Stimulated activated naive CD8-positive, alpha-beta T cell treated with anti-CD3 and anti-CD28 coated beads, Interleukin-15, Interleukin-2, amounts not matched to agents 100 ng/mL and 50 ng/mL, for 24 hours (primary cell): ENCODE results near the gene ADM2.

Source experiments
- H3K27ac Mint-ChIP-seq: one replicate; pipeline ENCODE4 v1.8.0; 2021; ENCODE audit warnings: mild to moderate bottlenecking, mixed read lengths
- H3K27me3 Mint-ChIP-seq: one replicate; pipeline ENCODE4 v1.8.0; 2021; ENCODE audit warnings: mixed read lengths
- H3K36me3 Mint-ChIP-seq: one replicate; pipeline ENCODE4 v1.8.0; 2021; ENCODE audit warnings: low read depth, mixed read lengths
- H3K4me1 Mint-ChIP-seq: one replicate; pipeline ENCODE4 v1.8.0; 2021; ENCODE audit warnings: low read depth, mixed read lengths
- H3K4me3 Mint-ChIP-seq: one replicate; pipeline ENCODE4 v1.8.0; 2021; ENCODE audit warnings: mild to moderate bottlenecking, mixed read lengths
- H3K9me3 Mint-ChIP-seq: one replicate; pipeline ENCODE4 v1.8.0; 2021; ENCODE audit warnings: mixed read lengths

The ADM2 gene

DNA sequence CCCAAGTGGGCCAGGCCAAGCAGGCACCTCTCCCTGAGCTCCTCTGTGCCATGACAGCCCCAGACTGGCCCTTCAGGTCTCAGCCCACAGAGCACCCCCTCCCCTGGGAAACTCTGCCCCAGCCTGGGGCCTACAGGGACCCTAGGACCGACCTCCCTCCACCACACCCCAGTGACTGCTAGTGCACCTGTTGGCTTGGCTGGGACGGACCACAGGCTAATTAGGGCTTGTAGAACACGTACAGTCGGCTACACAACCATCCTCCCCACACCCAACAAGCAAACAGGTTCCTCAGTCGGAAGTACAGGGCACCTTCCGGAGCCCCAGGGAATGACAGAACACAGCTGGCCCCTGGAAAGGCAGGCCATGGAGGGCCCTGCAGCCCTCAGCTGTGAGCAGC lies 10.9 kb upstream of the ADM2 start:
- Mint-ChIP-seq H3K4me3 (peak overlapping the region; percentile 62), H3K27me3 (no peaks in the 10 kb centered on the region), H3K9me3 (no peaks in the 10 kb centered on the region), H3K4me1 (peaks cover 77% of the 10 kb centered on the region), H3K27ac (peak overlapping the region; percentile 92), H3K36me3 (peaks cover 14% of the 10 kb centered on the region)

DNA sequence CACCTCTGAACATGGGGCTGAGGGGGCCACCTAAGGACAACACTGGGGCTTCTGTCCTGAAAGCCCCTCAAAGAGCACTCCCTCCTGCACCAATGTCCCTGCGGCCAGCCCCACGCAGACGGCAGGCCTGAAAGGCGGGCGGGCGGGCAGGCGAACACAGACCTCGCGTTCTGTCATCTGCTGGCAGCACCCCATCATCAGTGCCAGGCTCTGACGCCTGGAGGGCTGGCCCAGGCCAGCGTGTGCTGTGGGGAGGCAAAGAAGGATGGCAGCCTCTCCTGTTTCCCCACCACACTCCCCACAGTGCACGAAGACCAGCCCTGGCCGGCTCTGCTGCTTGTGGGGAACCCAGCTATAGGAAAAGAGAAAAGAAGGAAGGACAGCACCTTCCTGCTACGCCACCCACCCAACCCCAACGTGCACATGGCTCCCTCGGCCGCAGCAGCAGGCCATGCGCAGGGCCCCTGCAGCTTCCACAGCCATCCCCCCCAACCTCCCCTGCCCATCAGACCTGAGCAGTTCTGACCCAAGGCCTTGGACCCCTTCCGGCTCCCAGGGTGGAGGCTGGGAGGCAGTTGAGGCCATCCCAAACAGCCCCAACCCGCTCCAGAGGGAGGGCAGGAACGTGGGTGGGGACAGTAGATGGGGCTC lies 10.0 kb upstream of the ADM2 start:
- Mint-ChIP-seq H3K4me1 (peaks cover 76% of the 10 kb centered on the region), H3K9me3 (no peaks in the 10 kb centered on the region), H3K36me3 (peaks cover 8% of the 10 kb centered on the region), H3K27me3 (no peaks in the 10 kb centered on the region), H3K4me3 (peak overlapping the region; percentile 62), H3K27ac (peak overlapping the region; percentile 92)

DNA sequence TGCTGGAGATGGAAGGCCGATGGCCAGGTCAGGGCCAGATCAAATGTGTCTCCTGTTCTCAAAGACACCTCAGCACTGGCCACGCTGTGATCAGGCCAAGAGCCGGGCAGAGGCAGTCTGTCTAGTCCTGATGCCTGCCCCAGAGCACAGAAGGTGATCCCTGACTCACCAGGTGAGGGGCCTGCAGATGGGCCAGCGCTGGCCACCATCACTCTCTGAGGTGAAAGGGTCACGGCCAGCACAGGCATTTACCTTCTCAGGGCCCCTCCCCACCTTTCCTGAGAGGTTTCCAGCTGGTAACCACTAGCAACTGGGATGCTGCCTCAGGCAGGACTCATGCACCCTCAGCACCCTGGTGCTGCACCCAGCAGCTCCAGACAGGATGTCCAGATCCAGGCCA lies 9.4 kb upstream of the ADM2 start:
- Mint-ChIP-seq H3K27ac (peak overlapping the region; percentile 26), H3K36me3 (peaks cover 2% of the 10 kb centered on the region), H3K9me3 (no peaks in the 10 kb centered on the region), H3K4me3 (peak overlapping the region; percentile 35), H3K27me3 (no peaks in the 10 kb centered on the region), H3K4me1 (peaks cover 69% of the 10 kb centered on the region)

- H3K4me3 Mint-ChIP-seq, result peak overlapping the region; percentile 93
- H3K9me3 Mint-ChIP-seq, result no peaks in the 10 kb centered on the region
- no peaks in the 10 kb centered on the region for H3K27me3 Mint-ChIP-seq
- no peaks in the 10 kb centered on the region for H3K36me3 Mint-ChIP-seq
- peaks cover 61% of the 10 kb centered on the region for H3K4me1 Mint-ChIP-seq
- H3K27ac Mint-ChIP-seq, result peak overlapping the region; percentile 85
These were observed 8.3 kb upstream of the ADM2 start for GRCh38 chr22:50473088-50473487.

- Mint-ChIP-seq H3K4me1 (peaks cover 51% of the 10 kb centered on the region), H3K4me3 (peak overlapping the region; percentile 93), H3K9me3 (no peaks in the 10 kb centered on the region), H3K27ac (peak overlapping the region; percentile 85), H3K36me3 (no peaks in the 10 kb centered on the region), H3K27me3 (no peaks in the 10 kb centered on the region)
These were observed 7.3 kb upstream of the ADM2 start for GRCh38 chr22:50473855-50474671.

DNA sequence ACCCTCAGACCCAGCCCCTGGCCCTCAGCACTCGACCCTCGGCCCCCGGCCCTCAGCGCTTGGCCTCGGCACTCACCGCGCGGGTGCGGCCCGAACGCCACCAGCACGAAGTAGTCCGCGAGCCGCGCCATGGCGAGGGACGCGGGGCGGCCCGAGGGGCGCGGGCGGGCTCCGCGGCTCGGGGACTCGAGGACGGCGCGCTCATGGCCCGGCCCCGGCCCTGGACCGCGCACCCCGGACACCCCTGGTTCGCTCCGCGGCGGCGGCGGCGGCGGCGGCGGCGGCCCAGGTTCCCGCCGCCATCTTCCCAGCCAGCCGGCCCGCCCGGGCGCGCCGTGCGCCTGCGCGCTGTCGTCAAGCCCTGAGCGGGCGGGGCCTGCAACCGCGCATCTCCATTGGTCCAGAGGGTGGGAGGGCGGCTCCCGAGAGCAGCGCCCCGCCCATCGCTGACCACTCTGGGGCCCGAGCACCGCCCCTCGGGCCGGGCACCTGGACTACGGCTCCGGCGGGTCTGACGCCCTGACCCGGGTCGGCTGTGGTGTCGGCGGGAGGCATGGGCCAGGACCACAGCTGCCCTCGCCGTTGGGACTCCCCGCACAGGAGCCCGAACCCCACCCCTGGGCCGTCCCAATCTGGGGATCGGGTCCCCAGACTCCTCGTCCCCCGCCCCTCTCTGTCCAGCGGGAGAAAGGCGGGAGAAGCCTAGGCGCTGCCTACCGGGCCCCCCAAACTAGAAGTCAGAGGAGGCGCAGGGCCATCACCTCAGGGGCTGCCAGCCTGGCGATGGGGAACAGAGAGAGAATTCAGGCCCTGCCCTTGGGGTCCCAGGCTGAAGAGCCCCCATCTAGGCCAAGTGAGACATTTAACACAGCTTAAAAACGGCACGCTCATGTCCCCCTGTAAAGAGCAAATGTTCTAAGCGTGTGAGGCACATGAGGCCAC lies 6.4 kb upstream of the ADM2 start, which contains the start of gene SBF1:
Gene SBF1, minus strand, starts transcription at position 326 of the 942 bp plus-strand sequence. Its CDS starts 195 bp downstream, at position 131.
- Mint-ChIP-seq H3K27me3 (peaks cover 5% of the 10 kb centered on the region), H3K27ac (peak within 1 kb of the TSS; percentile 85), H3K36me3 (no peaks in the 10 kb centered on the region), H3K4me1 (peaks cover 43% of the 10 kb centered on the region), H3K4me3 (peak within 1 kb of the TSS; percentile 93), H3K9me3 (no peaks in the 10 kb centered on the region)

- Mint-ChIP-seq H3K27ac (peak overlapping the region; percentile 36), H3K9me3 (no peaks in the 10 kb centered on the region), H3K4me1 (peaks cover 40% of the 10 kb centered on the region), H3K36me3 (no peaks in the 10 kb centered on the region), H3K27me3 (peaks cover 10% of the 10 kb centered on the region), H3K4me3 (peak overlapping the region; percentile 69)
These were observed 5.7 kb upstream of the ADM2 start for GRCh38 chr22:50475652-50476002.

- Mint-ChIP-seq H3K4me3 (no peak overlapping the region), H3K36me3 (no peaks in the 10 kb centered on the region), H3K27ac (no peak overlapping the region), H3K9me3 (no peaks in the 10 kb centered on the region), H3K4me1 (peaks cover 28% of the 10 kb centered on the region), H3K27me3 (peaks cover 10% of the 10 kb centered on the region)
These were observed 4.5 kb upstream of the ADM2 start for GRCh38 chr22:50476868-50477267.

DNA sequence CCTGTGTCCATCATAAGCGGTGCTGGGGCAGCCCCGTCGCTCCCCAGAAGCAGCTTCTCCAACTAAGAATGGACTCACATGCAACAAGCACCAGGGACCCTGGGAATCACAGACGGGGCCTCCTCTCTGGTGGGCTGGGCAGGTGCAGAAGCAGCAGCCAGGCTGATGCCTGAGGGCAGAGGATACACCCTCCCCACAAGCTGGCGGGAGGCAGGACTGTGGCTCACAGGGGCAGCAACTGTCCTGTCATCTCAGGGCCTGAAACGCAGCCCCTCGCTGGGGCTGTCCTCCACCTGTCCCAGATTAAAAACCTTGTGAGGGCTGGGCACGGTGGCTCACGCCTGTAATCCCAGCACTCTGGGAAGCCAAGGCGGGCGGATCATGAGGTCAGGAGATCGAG lies 3.4 kb upstream of the ADM2 start:
- Mint-ChIP-seq H3K36me3 (no peaks in the 10 kb centered on the region), H3K4me3 (no peak overlapping the region), H3K9me3 (no peaks in the 10 kb centered on the region), H3K4me1 (peaks cover 17% of the 10 kb centered on the region), H3K27me3 (peaks cover 10% of the 10 kb centered on the region), H3K27ac (no peak overlapping the region)

DNA sequence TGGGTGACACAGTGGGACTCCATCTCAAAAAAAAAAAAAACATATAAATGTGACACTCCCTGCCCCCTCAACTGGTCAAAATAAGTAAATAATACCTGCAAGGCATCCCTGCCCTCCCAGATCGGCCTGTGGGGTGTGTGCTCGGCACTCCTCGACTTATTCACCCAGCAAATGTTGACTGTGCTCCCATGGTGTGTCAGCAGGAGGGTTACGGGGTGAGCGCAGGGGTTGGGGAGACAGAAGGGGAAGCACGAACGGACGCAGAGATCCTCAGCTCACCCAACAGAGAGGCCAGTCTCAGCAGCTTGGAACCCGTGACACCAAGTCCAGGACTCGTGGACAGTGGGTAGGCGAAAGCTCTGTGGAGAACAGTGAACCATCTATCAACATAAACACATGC lies 1.6 kb upstream of the ADM2 start:
- Mint-ChIP-seq H3K27ac (peak overlapping the region; percentile 45), H3K4me1 (peaks cover 4% of the 10 kb centered on the region), H3K27me3 (peaks cover 10% of the 10 kb centered on the region), H3K4me3 (peak overlapping the region; percentile 72), H3K36me3 (no peaks in the 10 kb centered on the region), H3K9me3 (no peaks in the 10 kb centered on the region)

DNA sequence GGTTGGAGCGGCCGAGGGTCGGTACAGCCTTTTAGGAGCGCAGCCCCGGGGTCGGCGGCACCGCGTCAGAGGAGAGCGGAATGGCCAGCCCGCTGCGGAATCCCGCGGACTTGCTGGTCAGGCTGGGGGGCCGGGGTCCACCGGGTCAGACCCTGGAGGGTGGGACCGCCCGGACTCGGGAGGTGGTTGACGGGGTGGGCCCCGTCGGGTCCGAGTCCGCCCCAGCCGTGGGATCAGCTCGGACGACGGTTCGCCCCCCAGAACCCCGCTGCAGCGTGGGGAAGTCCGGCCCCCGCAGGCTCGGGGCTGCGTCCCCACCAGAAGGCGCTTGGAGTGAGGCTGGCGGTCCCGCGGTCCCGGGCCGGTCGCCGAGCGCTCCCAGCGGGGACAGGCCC lies 301 bp upstream of the ADM2 start:
- Mint-ChIP-seq H3K9me3 (no peaks in the 10 kb centered on the region), H3K27ac (no peak overlapping the region), H3K36me3 (no peaks in the 10 kb centered on the region), H3K27me3 (peaks cover 10% of the 10 kb centered on the region), H3K4me3 (peak overlapping the region; percentile 41), H3K4me1 (peaks cover 4% of the 10 kb centered on the region)

GRCh38 chr22:50482107-50483074 lies 1.0 kb downstream of the ADM2 start:
- H3K27ac Mint-ChIP-seq, result no peak overlapping the region

DNA sequence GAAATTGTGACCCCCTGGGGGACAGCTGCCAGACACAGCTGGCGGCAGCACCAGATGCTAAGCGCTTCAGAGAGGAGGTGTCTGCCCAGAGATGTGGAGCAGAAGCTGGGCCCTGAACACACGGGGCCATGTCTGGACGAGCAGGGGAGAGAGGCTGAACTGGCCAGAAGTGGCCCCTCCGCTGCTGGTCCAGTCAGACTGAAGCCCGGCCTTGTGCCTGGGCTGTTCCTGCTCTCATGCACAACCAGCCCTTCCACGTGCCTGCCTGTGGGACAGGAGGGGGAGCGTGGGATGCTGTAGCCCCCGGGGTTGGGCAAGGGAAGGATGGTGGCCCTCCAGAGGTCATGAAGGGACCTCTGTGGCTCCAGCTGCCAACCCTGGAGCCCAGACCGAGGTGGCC lies 1.8 kb downstream of the ADM2 start:
- H3K36me3 Mint-ChIP-seq, result no peaks in the 10 kb centered on the region
- H3K27me3 Mint-ChIP-seq, result peaks cover 10% of the 10 kb centered on the region

More at GRCh38 chr22:50482107-50483074, 1.0 kb downstream of the ADM2 start:
- Mint-ChIP-seq H3K9me3 (no peaks in the 10 kb centered on the region), H3K4me1 (peaks cover 4% of the 10 kb centered on the region), H3K36me3 (no peaks in the 10 kb centered on the region), H3K4me3 (peak overlapping the region; percentile 77), H3K27me3 (peaks cover 10% of the 10 kb centered on the region)

DNA sequence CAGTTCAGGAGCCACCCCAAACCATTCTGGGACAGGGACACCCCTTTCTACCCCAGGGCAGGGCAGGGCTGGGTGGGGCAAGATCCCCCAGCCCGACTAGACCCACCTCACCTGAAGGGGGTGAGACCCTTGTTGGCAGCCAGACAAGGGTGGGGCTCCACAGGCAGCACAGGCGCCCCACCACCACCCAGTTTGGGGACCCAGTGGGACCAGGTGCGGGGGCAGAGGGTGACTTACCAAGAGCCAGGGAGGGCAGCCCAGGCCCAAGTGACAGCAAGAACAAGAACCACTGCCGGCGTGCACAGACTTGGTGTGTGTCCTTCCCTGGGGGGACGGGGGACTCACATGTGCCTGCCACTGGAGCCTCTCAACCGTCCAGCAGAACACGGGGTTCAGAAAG lies 2.2 kb downstream of the ADM2 start:
- H3K4me3 Mint-ChIP-seq, result no peak overlapping the region
- no peak overlapping the region for H3K27ac Mint-ChIP-seq
- peaks cover 4% of the 10 kb centered on the region for H3K4me1 Mint-ChIP-seq
- H3K27me3 Mint-ChIP-seq, result peaks cover 10% of the 10 kb centered on the region
- no peaks in the 10 kb centered on the region for H3K9me3 Mint-ChIP-seq
- no peaks in the 10 kb centered on the region for H3K36me3 Mint-ChIP-seq

More for the DNA sequence above, 1.8 kb downstream of the ADM2 start:
- H3K4me3 Mint-ChIP-seq, result no peak overlapping the region
- H3K4me1 Mint-ChIP-seq, result peaks cover 4% of the 10 kb centered on the region
- no peak overlapping the region for H3K27ac Mint-ChIP-seq
- no peaks in the 10 kb centered on the region for H3K9me3 Mint-ChIP-seq
